PC-9 (cell line): ENCODE results near the gene DNASE1L3. TPM values are rescaled to one million over a fixed set of nuclear protein-coding genes. Genes with fewer than 3 reads are reported as not detected.
"Not testable (repeated sequence)": the region's sequence is repeated elsewhere in the genome, so short reads cannot be mapped to it uniquely, and the experiment has no call there.

Experiments
- BruUV-seq: library from RNA; stranded (reverse); fragments of 400-500 nt; replicated peaks from 2 replicates; lab custom pipeline; 2021; lab: Mats Ljungman, UMichigan
- CTCF ChIA-PET: fragments of 300-600 bp; sonication (Branson Sonifier 250); formaldehyde crosslinking; loops from one replicate; lab custom pipeline; 2022; ENCODE audit warnings: antibody characterized with exemption; lab: Charles Lee
- POLR2A ChIA-PET: fragments of 300-600 bp; sonication (Branson Sonifier 250); formaldehyde crosslinking; loops from one replicate; lab custom pipeline; 2022; ENCODE audit warnings: antibody characterized with exemption; ENCODE audit not compliant: unreplicated experiment; lab: Charles Lee
- DNase-seq, 2 experiments: peaks; one replicate each; pipeline versions ENCODE4 v3.0.0 to v3.0.0-alpha.2; 2015 to 2022; ENCODE audit warnings: mixed read lengths in 1 of 2
- H2AFZ ChIP-seq: fragments of 200-600 bp; sonication (generic); 2 replicates; pipeline ENCODE4 v1.8.1; 2017; ENCODE audit warnings: antibody characterized with exemption
- H3F3A ChIP-seq: fragments of 200-600 bp; sonication (generic); 2 replicates; pipeline ENCODE4 v1.8.1; 2017; ENCODE audit warnings: antibody characterized with exemption, mild to moderate bottlenecking, low read depth; ENCODE audit not compliant: insufficient read depth
- H3K27ac ChIP-seq: fragments of 200-600 bp; sonication (generic); 2 replicates; pipeline ENCODE4 v1.6.1; 2016; ENCODE audit warnings: mixed run types
- H3K27me3 ChIP-seq: fragments of 200-600 bp; sonication (generic); 2 replicates; pipeline ENCODE4 v1.6.1; 2016; ENCODE audit warnings: low read depth, mixed run types; ENCODE audit not compliant: insufficient read depth
- H3K36me3 ChIP-seq: fragments of 200-600 bp; sonication (generic); 2 replicates; pipeline ENCODE4 v1.6.1; 2016; ENCODE audit warnings: low read depth, mixed run types
- H3K4me1 ChIP-seq: fragments of 200-600 bp; sonication (generic); replicated peaks from 2 replicates; pipeline ENCODE4 v1.6.1; 2016; ENCODE audit warnings: mixed run types; ENCODE audit not compliant: insufficient read depth
- H3K4me2 ChIP-seq: fragments of 200-600 bp; sonication (generic); 2 replicates; pipeline ENCODE4 v1.6.1; 2017; ENCODE audit warnings: mixed run types
- H3K4me3 ChIP-seq: fragments of 200-600 bp; sonication (generic); 2 replicates; pipeline ENCODE4 v1.6.1; 2016; ENCODE audit warnings: mixed run types
- H3K79me2 ChIP-seq: fragments of 200-600 bp; sonication (generic); 2 replicates; pipeline ENCODE4 v1.6.1; 2017; ENCODE audit warnings: low read depth, mixed run types
- H3K9me2 ChIP-seq: fragments of 200-600 bp; sonication (generic); 2 replicates; pipeline ENCODE4 v1.8.1; 2017; ENCODE audit warnings: mild to moderate bottlenecking; ENCODE audit not compliant: insufficient read depth
- H3K9me3 ChIP-seq: fragments of 200-600 bp; sonication (generic); 2 replicates; pipeline ENCODE4 v1.8.1; 2016; ENCODE audit warnings: low read depth; ENCODE audit not compliant: insufficient read depth
- H4K20me1 ChIP-seq: fragments of 200-600 bp; sonication (generic); 2 replicates; pipeline ENCODE4 v1.8.1; 2017; ENCODE audit not compliant: insufficient read depth
- EZH2 ChIP-seq: fragments of 200-600 bp; sonication (generic); IDR thresholded peaks from 2 replicates; pipeline ENCODE4 v1.8.0; 2017; ENCODE audit warnings: antibody characterized with exemption, low read depth
- intact Hi-C: fragments of 100-400 bp; cut with micrococcal nuclease; formaldehyde crosslinking; loops from one replicate; pipeline ENCODE4 v1.10.0; 2022; ENCODE audit not compliant: unreplicated experiment
- total RNA-seq: library from RNA; stranded (reverse); gene quantifications from 2 replicates; pipeline ENCODE4 v1.2.3, GENCODE V29; 2021
- TF ChIP-seq, protein P1 (sequence below): fragments of 200-600 bp; sonication (generic); conservative IDR thresholded peaks from 2 replicates; pipeline ENCODE4 v1.6.1; 2017; ENCODE audit warnings: mixed run types, antibody characterized with exemption, mild to moderate bottlenecking, moderate library complexity

DNASE1L3 gene
- total RNA-seq, 1 experiment from 2014 or later, result not detected

DNA sequence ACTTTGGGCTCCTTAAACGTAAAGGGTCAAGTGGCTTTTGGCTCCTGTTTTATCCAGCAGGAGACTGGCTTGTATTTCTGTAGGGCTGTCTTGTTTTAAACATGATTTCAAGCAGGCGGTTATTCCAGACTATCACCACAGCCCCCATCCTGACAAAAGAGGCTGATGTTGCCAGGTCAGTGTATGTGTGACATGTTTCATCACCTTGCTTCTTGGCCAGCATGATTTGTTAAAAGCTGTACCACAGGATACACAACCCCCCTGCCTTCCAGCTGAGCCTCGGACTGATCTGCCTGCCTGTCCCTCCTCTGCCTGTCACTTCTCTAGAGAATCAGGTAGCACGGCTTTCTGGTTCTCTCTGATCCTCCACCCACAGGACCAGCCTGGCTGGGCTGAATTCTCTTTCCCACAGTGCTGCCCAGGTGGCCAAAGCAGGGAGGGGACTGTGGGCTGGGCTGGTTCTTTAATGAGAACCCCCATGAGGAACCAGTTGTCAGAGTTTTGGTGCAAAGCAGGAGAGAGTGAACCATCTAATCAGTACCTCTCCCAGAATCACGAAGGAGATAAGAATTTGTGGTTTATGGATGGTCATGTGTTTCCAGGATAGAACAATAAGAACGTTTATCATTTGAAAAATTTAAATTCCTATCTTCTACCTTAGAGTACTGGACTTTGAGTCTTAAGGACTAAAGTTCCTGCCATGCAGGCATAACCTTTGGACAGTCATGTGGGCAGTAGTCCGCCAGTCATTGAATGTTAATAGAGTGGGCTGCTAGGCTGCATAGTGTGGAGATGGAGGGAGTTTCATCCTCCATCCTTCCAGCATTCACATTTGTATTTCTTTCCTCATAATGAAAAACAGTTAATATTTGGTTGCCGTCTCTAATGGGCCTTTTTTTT is 35.6 kb upstream of the DNASE1L3 start:
- Histone ChIP-seq H3K4me2 (no peak overlapping the region), H3K4me3 (no peak overlapping the region), H3F3A (peaks cover 11% of the 10 kb centered on the region; the same call in 1 of the 2 replicates), H3K36me3 (no peaks in the 10 kb centered on the region), H3K27me3 (no peaks in the 10 kb centered on the region), H2AFZ (no peak overlapping the region), H3K9me2 (no peaks in the 10 kb centered on the region), H4K20me1 (no peaks in the 10 kb centered on the region), H3K4me1 (peaks cover 18% of the 10 kb centered on the region), H3K9me3 (no peaks in the 10 kb centered on the region), H3K79me2 (no peaks in the 10 kb centered on the region), H3K27ac (no peak overlapping the region)
- ChIA-PET POLR2A (no interaction called here), CTCF (no interaction called here)
- no peak for DNase-seq
- no TSS peak for BruUV-seq
- intact Hi-C loops, result no loop called here
- TF ChIP-seq, protein P1, sequence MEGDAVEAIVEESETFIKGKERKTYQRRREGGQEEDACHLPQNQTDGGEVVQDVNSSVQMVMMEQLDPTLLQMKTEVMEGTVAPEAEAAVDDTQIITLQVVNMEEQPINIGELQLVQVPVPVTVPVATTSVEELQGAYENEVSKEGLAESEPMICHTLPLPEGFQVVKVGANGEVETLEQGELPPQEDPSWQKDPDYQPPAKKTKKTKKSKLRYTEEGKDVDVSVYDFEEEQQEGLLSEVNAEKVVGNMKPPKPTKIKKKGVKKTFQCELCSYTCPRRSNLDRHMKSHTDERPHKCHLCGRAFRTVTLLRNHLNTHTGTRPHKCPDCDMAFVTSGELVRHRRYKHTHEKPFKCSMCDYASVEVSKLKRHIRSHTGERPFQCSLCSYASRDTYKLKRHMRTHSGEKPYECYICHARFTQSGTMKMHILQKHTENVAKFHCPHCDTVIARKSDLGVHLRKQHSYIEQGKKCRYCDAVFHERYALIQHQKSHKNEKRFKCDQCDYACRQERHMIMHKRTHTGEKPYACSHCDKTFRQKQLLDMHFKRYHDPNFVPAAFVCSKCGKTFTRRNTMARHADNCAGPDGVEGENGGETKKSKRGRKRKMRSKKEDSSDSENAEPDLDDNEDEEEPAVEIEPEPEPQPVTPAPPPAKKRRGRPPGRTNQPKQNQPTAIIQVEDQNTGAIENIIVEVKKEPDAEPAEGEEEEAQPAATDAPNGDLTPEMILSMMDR, result no peak
- no peak for TF ChIP-seq EZH2

DNA sequence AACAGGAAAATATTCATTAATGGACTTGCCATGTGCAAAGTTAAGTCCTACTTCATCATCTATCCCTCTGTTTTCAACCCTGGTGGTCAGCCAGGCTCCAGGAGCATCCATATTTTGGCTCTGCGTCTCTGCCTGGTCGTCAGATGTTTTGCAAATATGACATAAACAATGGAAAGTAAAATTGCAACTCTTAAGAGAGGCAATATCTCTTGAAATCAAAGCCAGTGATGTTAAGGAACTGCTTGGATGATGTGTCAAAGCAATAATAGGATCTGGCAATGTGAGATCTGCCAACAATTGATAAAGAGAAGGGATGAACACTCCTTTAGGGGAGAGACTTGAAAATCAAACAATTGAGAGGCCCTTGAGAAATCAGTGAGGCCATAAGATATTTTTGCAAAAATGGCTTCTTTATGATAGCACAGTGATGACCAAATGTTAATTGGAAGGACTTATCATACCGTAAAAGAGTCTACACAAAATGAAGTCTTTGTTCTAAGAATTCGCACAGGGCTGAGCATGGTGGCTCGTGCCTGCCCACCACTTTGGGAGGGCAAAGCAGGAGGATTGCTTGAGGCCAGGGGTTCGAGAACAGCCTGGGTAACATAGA is 33.3 kb upstream of the DNASE1L3 start:
- peaks cover 12% of the 10 kb centered on the region; the same call in 1 of the 2 replicates for H3K79me2 ChIP-seq
- H3K9me3 ChIP-seq, result no peaks in the 10 kb centered on the region
- no peaks in the 10 kb centered on the region for H4K20me1 ChIP-seq
- DNase-seq, result no peak
- no peak overlapping the region for H3K4me3 ChIP-seq
- intact Hi-C loops, result no loop called here
- H3K36me3 ChIP-seq, result no peaks in the 10 kb centered on the region
- H3K9me2 ChIP-seq, result no peaks in the 10 kb centered on the region
- no peak overlapping the region for H2AFZ ChIP-seq
- H3K27me3 ChIP-seq, result no peaks in the 10 kb centered on the region
- no TSS peak for BruUV-seq
- ChIA-PET CTCF (no interaction called here), POLR2A (no interaction called here)
- no peak overlapping the region for H3K4me2 ChIP-seq
- peaks cover 8% of the 10 kb centered on the region; the same call in 1 of the 2 replicates for H3F3A ChIP-seq
- no peak for TF ChIP-seq EZH2
- TF ChIP-seq, protein P1, result no peak
- no peak overlapping the region for H3K27ac ChIP-seq
- H3K4me1 ChIP-seq, result peaks cover 17% of the 10 kb centered on the region

- H3K4me3 ChIP-seq, POLR2A ChIA-PET, H3K36me3 ChIP-seq, H4K20me1 ChIP-seq, H3K27ac ChIP-seq, H3K27me3 ChIP-seq, H3F3A ChIP-seq, H3K4me2 ChIP-seq, intact Hi-C loops, H3K9me2 ChIP-seq, H2AFZ ChIP-seq, BruUV-seq, H3K9me3 ChIP-seq, DNase-seq: not testable (repeated sequence)
- peaks cover 22% of the 10 kb centered on the region for H3K79me2 ChIP-seq
- H3K4me1 ChIP-seq, result peaks cover 22% of the 10 kb centered on the region
- CTCF ChIA-PET, result interaction anchor here (1.2 kb wide), 1 partner anchor 25 kb away, joined by 3 read pairs; no protein-coding TSS in a partner anchor
Observed at GRCh38 chr3:58242860-58243259, 32.1 kb upstream of the DNASE1L3 start.
